Measurements from ENCODE around the gene ZNF91. TPM values are rescaled to one million over a fixed set of nuclear protein-coding genes. Genes with fewer than 3 reads are reported as not detected.
"Not testable (repeated sequence)": the region's sequence is repeated elsewhere in the genome, so short reads cannot be mapped to it uniquely, and the experiment has no call there.

ZNF91 gene
- total RNA-seq, 4 donors from 2014 or later: 50.2 to 180 (median 92.3) TPM

GRCh38 chr19:23382955-23383354 lies 12.3 kb downstream of the ZNF91 start:
- no peak for TF ChIP-seq POLR2AphosphoS5 (IDR thresholded peaks at IDR 0.05)
- TF ChIP-seq EP300 (IDR thresholded peaks at IDR 0.05): no peak
- no peak for TF ChIP-seq CTCF (IDR thresholded peaks at IDR 0.05)
- no peak for TF ChIP-seq POLR2A (IDR thresholded peaks at IDR 0.05)
- H3K4me3 ChIP-seq: no peak overlapping the region
- no peak overlapping the region for H3K27ac ChIP-seq
- no peaks in the 10 kb centered on the region for H3K4me1 ChIP-seq
- no peak for DNase-seq (ENCODE audit: low spot score in 2 of 2)
- H3K27me3 ChIP-seq: no peaks in the 10 kb centered on the region
- H3K36me3 ChIP-seq: peaks cover 81% of the 10 kb centered on the region
- H3K9me3 ChIP-seq: peaks cover 31% of the 10 kb centered on the region

GRCh38 chr19:23381114-23381513 lies 14.2 kb downstream of the ZNF91 start:
- Histone ChIP-seq H3K4me3 (no peak overlapping the region), H3K4me1 (no peaks in the 10 kb centered on the region), H3K27ac (no peak overlapping the region), H3K36me3 (peaks cover 79% of the 10 kb centered on the region), H3K9me3 (peaks cover 37% of the 10 kb centered on the region), H3K27me3 (no peaks in the 10 kb centered on the region)
- TF ChIP-seq POLR2A (IDR thresholded peaks at IDR 0.05): no peak
- TF ChIP-seq EP300 (IDR thresholded peaks at IDR 0.05): no peak
- TF ChIP-seq POLR2AphosphoS5 (IDR thresholded peaks at IDR 0.05): no peak
- no peak for TF ChIP-seq CTCF (IDR thresholded peaks at IDR 0.05)
- no peak for DNase-seq (ENCODE audit: low spot score in 2 of 2)

GRCh38 chr19:23379671-23380070 lies 15.6 kb downstream of the ZNF91 start:
- not testable (repeated sequence) for DNase-seq (ENCODE audit: low spot score in 2 of 2); H3K4me3 ChIP-seq; H3K27ac ChIP-seq; H3K4me1 ChIP-seq; H3K27me3 ChIP-seq
- Histone ChIP-seq H3K9me3 (peaks cover 32% of the 10 kb centered on the region), H3K36me3 (peaks cover 79% of the 10 kb centered on the region)
- WGBS: 74% methylated on average over 4 of the region's 4 CpGs

- Histone ChIP-seq H3K36me3 (peaks cover 79% of the 10 kb centered on the region), H3K4me1 (no peaks in the 10 kb centered on the region), H3K4me3 (no peak overlapping the region), H3K27ac (no peak overlapping the region), H3K27me3 (no peaks in the 10 kb centered on the region), H3K9me3 (peaks cover 31% of the 10 kb centered on the region)
- no peak for DNase-seq (ENCODE audit: low spot score in 2 of 2)
- WGBS: 90% methylated on average over 1 of the region's 1 CpG
- TF ChIP-seq EP300 (IDR thresholded peaks at IDR 0.05) (no peak), POLR2A (IDR thresholded peaks at IDR 0.05) (no peak), POLR2AphosphoS5 (IDR thresholded peaks at IDR 0.05) (no peak), CTCF (IDR thresholded peaks at IDR 0.05) (no peak)
These were observed 16.3 kb downstream of the ZNF91 start for GRCh38 chr19:23378948-23379347.

- H3K36me3 ChIP-seq: peaks cover 79% of the 10 kb centered on the region
- DNase-seq (ENCODE audit: low spot score in 2 of 2): no peak
- no peaks in the 10 kb centered on the region for H3K27me3 ChIP-seq
- no peak overlapping the region for H3K4me3 ChIP-seq
- no peaks in the 10 kb centered on the region for H3K4me1 ChIP-seq
- no peak for TF ChIP-seq POLR2AphosphoS5 (IDR thresholded peaks at IDR 0.05)
- no peak for TF ChIP-seq EP300 (IDR thresholded peaks at IDR 0.05)
- no peak for TF ChIP-seq POLR2A (IDR thresholded peaks at IDR 0.05)
- no peak for TF ChIP-seq CTCF (IDR thresholded peaks at IDR 0.05)
- no peak overlapping the region for H3K27ac ChIP-seq
- H3K9me3 ChIP-seq: peaks cover 27% of the 10 kb centered on the region
These were observed 18.0 kb downstream of the ZNF91 start for GRCh38 chr19:23377276-23377675.

GRCh38 chr19:23366437-23366836 lies 28.8 kb downstream of the ZNF91 start:
- Histone ChIP-seq H3K4me3 (no peak overlapping the region), H3K9me3 (peaks cover 65% of the 10 kb centered on the region), H3K4me1 (no peaks in the 10 kb centered on the region), H3K27me3 (no peaks in the 10 kb centered on the region), H3K27ac (no peak overlapping the region), H3K36me3 (peaks cover 85% of the 10 kb centered on the region)
- DNase-seq (ENCODE audit: low spot score in 2 of 2): no peak
- TF ChIP-seq EP300 (IDR thresholded peaks at IDR 0.05) (no peak), POLR2AphosphoS5 (IDR thresholded peaks at IDR 0.05) (no peak), POLR2A (IDR thresholded peaks at IDR 0.05) (no peak), CTCF (IDR thresholded peaks at IDR 0.05) (no peak)
- 97% methylated on average over 4 of the region's 4 CpGs for WGBS

GRCh38 chr19:23366031-23366430 lies 29.2 kb downstream of the ZNF91 start:
- not testable (repeated sequence) for DNase-seq (ENCODE audit: low spot score in 2 of 2); H3K4me1 ChIP-seq; H3K4me3 ChIP-seq; H3K27ac ChIP-seq; H3K27me3 ChIP-seq
- peaks cover 81% of the 10 kb centered on the region for H3K36me3 ChIP-seq
- H3K9me3 ChIP-seq: peaks cover 67% of the 10 kb centered on the region
- WGBS: 96% methylated on average over 18 of the region's 18 CpGs
